Measurements from ENCODE around the gene CLK3. TPM values are rescaled to one million over a fixed set of nuclear protein-coding genes. Genes with fewer than 3 reads are reported as not detected.

Gene CLK3
- total RNA-seq, 1 donor from 2014 or later = 102 TPM

- H3K4me3 ChIP-seq (ENCODE audit: low read depth, low read length) = no peak overlapping the region
- no peak for TF ChIP-seq CTCF (conservative IDR thresholded peaks at IDR 0.05; ENCODE audit: low read depth, low read length)
- no peak for DNase-seq (ENCODE audit: low read depth)
These were observed 36.6 kb upstream of the CLK3 start for GRCh38 chr15:74579001-74579400.

DNA sequence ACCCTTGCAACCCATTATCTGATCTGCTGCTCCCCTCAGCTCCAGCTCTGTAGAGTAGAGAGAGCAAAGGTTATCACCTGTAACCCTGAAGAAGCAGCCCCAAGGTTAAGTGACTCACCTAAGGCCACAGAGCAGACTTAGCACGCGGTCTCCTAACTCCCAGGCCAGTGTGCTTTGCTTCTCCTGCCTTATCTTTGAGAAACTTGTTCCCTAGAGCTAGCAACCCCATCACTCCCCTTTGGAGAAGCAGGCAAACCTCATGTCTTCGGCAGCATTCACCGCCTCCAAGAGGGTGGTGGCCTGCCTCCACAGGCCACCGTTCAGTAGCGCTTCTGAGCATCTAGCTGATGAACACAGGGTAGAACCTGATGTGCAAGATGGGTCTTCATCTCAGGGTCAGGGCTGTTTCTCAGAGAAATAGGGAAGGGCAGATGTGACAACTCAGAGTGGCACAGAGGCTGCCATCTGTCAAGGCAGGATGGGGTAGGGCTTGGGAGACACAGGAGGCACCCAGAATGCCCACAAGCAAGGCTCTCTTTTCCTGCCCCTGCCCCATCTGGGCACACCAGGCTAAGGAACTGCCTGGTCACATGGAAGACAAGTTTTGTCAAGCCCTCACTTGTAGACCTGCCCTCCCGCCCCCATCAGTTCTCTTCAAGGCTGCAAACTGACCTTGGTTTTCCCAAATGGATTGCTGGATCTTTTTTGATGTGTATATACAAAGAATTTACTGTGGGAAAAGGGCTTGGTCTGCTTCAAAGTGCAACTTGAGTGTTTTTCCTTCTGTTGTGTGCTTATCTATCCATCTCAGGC lies 34.9 kb upstream of the CLK3 start:
- H3K4me3 ChIP-seq (ENCODE audit: low read depth, low read length) = no peak overlapping the region
- no peak for TF ChIP-seq CTCF (conservative IDR thresholded peaks at IDR 0.05; ENCODE audit: low read depth, low read length)
- DNase-seq (ENCODE audit: low read depth) = no peak

DNA sequence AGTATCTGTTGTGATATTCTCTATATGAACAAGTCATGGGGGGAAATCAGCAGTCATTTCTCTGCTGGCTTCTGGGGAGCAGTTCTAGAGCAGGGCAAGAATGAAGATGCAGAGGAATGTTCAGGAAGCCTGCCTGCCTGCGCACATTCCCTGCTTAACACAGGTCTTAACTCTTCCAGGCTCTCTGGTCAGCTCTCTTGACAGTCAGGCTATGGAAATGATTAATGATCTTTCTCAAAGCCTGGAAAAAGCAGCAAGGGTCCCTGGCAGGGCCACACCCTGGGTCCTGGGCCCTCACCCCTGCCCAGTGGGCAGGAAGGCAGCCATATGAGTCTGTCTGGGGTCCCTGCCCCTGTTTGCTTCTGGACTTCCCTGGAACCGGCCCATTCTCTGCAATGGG lies 31.4 kb upstream of the CLK3 start:
- TF ChIP-seq CTCF (conservative IDR thresholded peaks at IDR 0.05; ENCODE audit: low read depth, low read length) = no peak
- H3K4me3 ChIP-seq (ENCODE audit: low read depth, low read length) = no peak overlapping the region
- DNase-seq (ENCODE audit: low read depth) = no peak

GRCh38 chr15:74584779-74585178 lies 30.9 kb upstream of the CLK3 start:
- no peak for TF ChIP-seq CTCF (conservative IDR thresholded peaks at IDR 0.05; ENCODE audit: low read depth, low read length)
- H3K4me3 ChIP-seq (ENCODE audit: low read depth, low read length) = no peak overlapping the region
- DNase-seq (ENCODE audit: low read depth) = no peak

DNA sequence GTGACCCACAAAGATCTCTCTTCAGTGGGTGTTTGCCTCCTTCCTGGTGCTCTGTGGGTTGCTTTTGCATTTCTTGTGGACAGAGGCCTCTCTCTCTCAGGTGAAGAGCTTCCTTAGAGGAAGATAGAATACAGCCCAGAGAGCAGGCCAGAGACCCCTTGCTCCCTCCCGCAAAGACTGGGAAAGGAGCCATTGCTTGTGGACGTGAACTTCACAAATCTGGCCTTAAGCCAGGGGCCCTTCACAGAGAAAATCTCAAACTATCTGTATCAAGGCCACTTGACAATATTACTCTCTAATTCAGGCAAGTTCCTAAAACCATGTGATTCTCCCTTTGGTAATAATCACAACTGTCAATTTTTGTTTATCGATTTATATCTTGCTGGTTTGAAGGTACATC lies 30.4 kb upstream of the CLK3 start:
- no peak for TF ChIP-seq CTCF (conservative IDR thresholded peaks at IDR 0.05; ENCODE audit: low read depth, low read length)
- H3K4me3 ChIP-seq (ENCODE audit: low read depth, low read length) = no peak overlapping the region
- no peak for DNase-seq (ENCODE audit: low read depth)

DNA sequence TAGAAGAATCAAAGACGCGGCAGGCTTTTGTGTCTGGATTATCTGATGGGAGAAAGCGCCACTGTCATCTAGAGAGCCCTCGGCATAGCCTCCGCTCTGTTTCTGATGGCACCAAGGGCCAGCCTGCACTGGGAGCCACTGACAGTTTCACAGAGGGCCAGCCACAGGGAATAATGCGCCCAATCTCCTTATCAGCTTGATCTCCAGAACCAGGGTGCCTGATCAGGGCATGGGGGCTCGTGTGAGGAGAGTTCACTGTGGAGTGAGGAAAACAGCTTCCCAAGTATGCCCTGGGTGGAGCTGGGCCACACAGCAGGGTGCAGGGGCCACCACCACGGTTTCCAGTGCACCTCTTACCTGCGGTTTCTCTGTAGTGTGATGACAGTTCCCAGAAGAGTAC lies 29.8 kb upstream of the CLK3 start:
- no peak for TF ChIP-seq CTCF (conservative IDR thresholded peaks at IDR 0.05; ENCODE audit: low read depth, low read length)
- no peak overlapping the region for H3K4me3 ChIP-seq (ENCODE audit: low read depth, low read length)
- no peak for DNase-seq (ENCODE audit: low read depth)

GRCh38 chr15:74589826-74590225 lies 25.8 kb upstream of the CLK3 start:
- no peak for DNase-seq (ENCODE audit: low read depth)
- no peak overlapping the region for H3K4me3 ChIP-seq (ENCODE audit: low read depth, low read length)
- TF ChIP-seq CTCF (conservative IDR thresholded peaks at IDR 0.05; ENCODE audit: low read depth, low read length) = no peak
